Neural progenitor cell (in vitro differentiated cells): Measurements from ENCODE around the gene TWF2. TPM values are rescaled to one million over a fixed set of nuclear protein-coding genes. Genes with fewer than 3 reads are reported as not detected.

Experiments
- DNase-seq: peaks from one replicate; pipeline ENCODE4 v3.0.0-alpha.2; 2016; ENCODE audit warnings: low spot score
- H2AFZ ChIP-seq: fragments of 200-600 bp; sonication (generic); replicated peaks from 2 replicates; pipeline ENCODE4 v1.6.1; 2016; ENCODE audit warnings: antibody characterized with exemption
- H3F3A ChIP-seq: fragments of 200-600 bp; sonication (generic); 2 replicates; pipeline ENCODE4 v1.6.1; 2016; ENCODE audit warnings: antibody characterized with exemption, low read depth
- H3K27ac ChIP-seq: fragments of 200-600 bp; sonication (generic); 2 replicates; pipeline ENCODE4 v1.5.1; 2016; ENCODE audit warnings: mild to moderate bottlenecking
- H3K27me3 ChIP-seq: fragments of 200-600 bp; sonication (generic); 2 replicates; pipeline ENCODE4 v1.6.1; 2016; ENCODE audit warnings: mild to moderate bottlenecking, moderate library complexity
- H3K36me3 ChIP-seq: fragments of 200-600 bp; sonication (generic); 2 replicates; pipeline ENCODE4 v1.5.1; 2016
- H3K4me1 ChIP-seq: fragments of 200-600 bp; sonication (generic); 2 replicates; pipeline ENCODE4 v1.6.1; 2016; ENCODE audit warnings: mixed run types
- H3K4me2 ChIP-seq: fragments of 200-600 bp; sonication (generic); 2 replicates; pipeline ENCODE4 v1.6.1; 2016
- H3K4me3 ChIP-seq: fragments of 200-600 bp; sonication (generic); 2 replicates; pipeline ENCODE4 v1.5.1; 2016
- H3K79me2 ChIP-seq: fragments of 200-600 bp; sonication (generic); 2 replicates; pipeline ENCODE4 v1.6.1; 2016; ENCODE audit warnings: low read depth
- H3K9ac ChIP-seq: fragments of 200-600 bp; sonication (generic); 2 replicates; pipeline ENCODE4 v1.6.1; 2016
- H3K9me3 ChIP-seq: fragments of 200-600 bp; sonication (generic); 2 replicates; pipeline ENCODE4 v1.5.1; 2016; ENCODE audit warnings: low read depth
- H4K20me1 ChIP-seq: fragments of 200-600 bp; sonication (generic); 2 replicates; pipeline ENCODE4 v1.6.1; 2016; ENCODE audit warnings: low read depth
- H3K27ac Mint-ChIP-seq: 3 replicates; pipeline ENCODE4 v1.8.0; 2021; ENCODE audit warnings: mixed read lengths
- H3K27me3 Mint-ChIP-seq: 2 replicates; pipeline ENCODE4 v1.8.0; 2022; ENCODE audit warnings: low read depth, mild to moderate bottlenecking, inconsistent platforms, moderate library complexity, mixed read lengths; ENCODE audit not compliant: insufficient read depth
- H3K36me3 Mint-ChIP-seq: 3 replicates; pipeline ENCODE4 v1.8.0; 2021; ENCODE audit warnings: mixed read lengths
- H3K4me1 Mint-ChIP-seq: 3 replicates; pipeline ENCODE4 v1.8.0; 2021; ENCODE audit warnings: mixed read lengths
- H3K4me3 Mint-ChIP-seq: 3 replicates; pipeline ENCODE4 v1.8.0; 2021; ENCODE audit warnings: mild to moderate bottlenecking, moderate library complexity, mixed read lengths
- H3K9me3 Mint-ChIP-seq: 3 replicates; pipeline ENCODE4 v1.8.0; 2020; ENCODE audit warnings: mixed read lengths
- EZH2 ChIP-seq: fragments of 200-600 bp; sonication (generic); IDR thresholded peaks from 2 replicates; pipeline ENCODE4 v1.6.1; 2017; ENCODE audit warnings: antibody characterized with exemption, mild to moderate bottlenecking, moderate library complexity
- EZH2phosphoT487 ChIP-seq: fragments of 200-600 bp; sonication (generic); IDR thresholded peaks from 2 replicates; pipeline ENCODE4 v1.6.1; 2017; ENCODE audit warnings: antibody characterized with exemption
- total RNA-seq: library from RNA; depleted of rRNA; stranded (reverse); fragments of >200 nt; gene quantifications from 2 replicates; pipeline ENCODE4 v1.2.3, GENCODE V29; 2015; ENCODE audit warnings: low replicate concordance
- TF ChIP-seq, protein P1 (sequence below): fragments of 200-600 bp; sonication (generic); IDR thresholded peaks from 2 replicates; pipeline ENCODE4 v1.5.1; 2017; ENCODE audit warnings: antibody characterized with exemption, mild to moderate bottlenecking

TWF2 gene
- total RNA-seq, 1 donor from 2014 or later, result 21.9 TPM

DNA sequence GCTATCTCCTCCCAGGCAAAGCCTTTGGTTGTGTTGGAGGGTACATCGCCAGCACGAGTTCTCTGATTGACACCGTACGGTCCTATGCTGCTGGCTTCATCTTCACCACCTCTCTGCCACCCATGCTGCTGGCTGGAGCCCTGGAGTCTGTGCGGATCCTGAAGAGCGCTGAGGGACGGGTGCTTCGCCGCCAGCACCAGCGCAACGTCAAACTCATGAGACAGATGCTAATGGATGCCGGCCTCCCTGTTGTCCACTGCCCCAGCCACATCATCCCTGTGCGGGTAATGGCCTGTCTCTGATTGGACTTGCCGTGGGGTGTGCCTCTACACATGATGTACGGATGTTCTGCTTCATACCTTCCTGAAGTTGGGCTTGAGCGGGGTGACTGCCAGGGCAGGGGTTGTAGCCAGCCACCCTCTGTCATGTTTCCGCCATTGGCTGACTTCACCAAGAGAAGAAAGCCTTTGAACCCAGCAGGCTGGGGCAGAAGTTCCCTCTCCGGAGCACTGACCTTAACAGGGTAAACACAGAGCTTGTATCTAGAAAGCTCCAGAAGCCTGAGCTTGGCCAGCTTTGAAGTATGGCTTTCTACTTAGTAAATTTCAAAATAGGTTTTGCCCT lies 27.6 kb downstream of the TWF2 start:
- Mint-ChIP-seq H3K27me3 (peaks cover 3% of the 10 kb centered on the region), H3K27ac (no peak overlapping the region), H3K4me3 (peak overlapping the region; percentile 39), H3K4me1 (no peaks in the 10 kb centered on the region), H3K36me3 (peaks cover 49% of the 10 kb centered on the region), H3K9me3 (no peaks in the 10 kb centered on the region)
- H3K4me2 ChIP-seq, result no peak overlapping the region
- H2AFZ ChIP-seq, result no peak overlapping the region
- TF ChIP-seq EZH2, result no peak
- no peak for TF ChIP-seq EZH2phosphoT487
- TF ChIP-seq, protein P1, sequence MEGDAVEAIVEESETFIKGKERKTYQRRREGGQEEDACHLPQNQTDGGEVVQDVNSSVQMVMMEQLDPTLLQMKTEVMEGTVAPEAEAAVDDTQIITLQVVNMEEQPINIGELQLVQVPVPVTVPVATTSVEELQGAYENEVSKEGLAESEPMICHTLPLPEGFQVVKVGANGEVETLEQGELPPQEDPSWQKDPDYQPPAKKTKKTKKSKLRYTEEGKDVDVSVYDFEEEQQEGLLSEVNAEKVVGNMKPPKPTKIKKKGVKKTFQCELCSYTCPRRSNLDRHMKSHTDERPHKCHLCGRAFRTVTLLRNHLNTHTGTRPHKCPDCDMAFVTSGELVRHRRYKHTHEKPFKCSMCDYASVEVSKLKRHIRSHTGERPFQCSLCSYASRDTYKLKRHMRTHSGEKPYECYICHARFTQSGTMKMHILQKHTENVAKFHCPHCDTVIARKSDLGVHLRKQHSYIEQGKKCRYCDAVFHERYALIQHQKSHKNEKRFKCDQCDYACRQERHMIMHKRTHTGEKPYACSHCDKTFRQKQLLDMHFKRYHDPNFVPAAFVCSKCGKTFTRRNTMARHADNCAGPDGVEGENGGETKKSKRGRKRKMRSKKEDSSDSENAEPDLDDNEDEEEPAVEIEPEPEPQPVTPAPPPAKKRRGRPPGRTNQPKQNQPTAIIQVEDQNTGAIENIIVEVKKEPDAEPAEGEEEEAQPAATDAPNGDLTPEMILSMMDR, result no peak
- H3K4me3 ChIP-seq, result no peak overlapping the region
- no peaks in the 10 kb centered on the region for H3K4me1 ChIP-seq
- H3K9me3 ChIP-seq, result no peaks in the 10 kb centered on the region
- H3K27ac ChIP-seq, result no peak overlapping the region
- peaks cover 10% of the 10 kb centered on the region for H3K36me3 ChIP-seq
- no peak for DNase-seq
- H3K27me3 ChIP-seq, result no peaks in the 10 kb centered on the region
- H3F3A ChIP-seq, result no peaks in the 10 kb centered on the region
- no peaks in the 10 kb centered on the region for H4K20me1 ChIP-seq
- no peaks in the 10 kb centered on the region for H3K79me2 ChIP-seq
- no peak overlapping the region for H3K9ac ChIP-seq

DNA sequence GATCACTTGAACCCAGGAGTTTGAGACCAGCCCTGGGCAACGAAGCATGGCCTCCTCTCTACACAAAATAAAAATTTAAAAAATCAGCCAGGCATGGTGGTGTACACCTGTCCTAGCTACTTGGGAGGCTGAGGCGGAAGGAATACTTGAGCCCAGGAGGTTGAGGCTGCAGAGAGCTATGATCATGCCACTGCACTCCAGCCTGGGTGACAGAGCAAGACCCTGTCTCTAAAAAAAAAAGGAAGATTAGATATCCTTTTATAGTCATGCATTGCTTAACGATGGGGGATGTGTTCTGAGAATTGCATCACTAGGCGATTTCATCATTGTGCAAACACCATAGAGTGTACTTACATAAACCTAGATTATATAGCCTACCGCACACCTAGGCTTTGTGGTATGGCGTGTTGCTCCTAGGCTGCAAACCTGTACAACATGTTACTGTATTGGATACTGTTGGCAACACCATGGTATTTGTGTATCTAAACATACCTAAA lies 28.4 kb downstream of the TWF2 start:
- H3K27me3 Mint-ChIP-seq, result peaks cover 3% of the 10 kb centered on the region
- no peaks in the 10 kb centered on the region for H3K4me1 Mint-ChIP-seq
- Histone ChIP-seq H3K27ac (no peak overlapping the region), H3K36me3 (peaks cover 10% of the 10 kb centered on the region), H3K9ac (no peak overlapping the region), H3K27me3 (no peaks in the 10 kb centered on the region), H3K4me2 (no peak overlapping the region), H3F3A (no peaks in the 10 kb centered on the region), H3K4me1 (no peaks in the 10 kb centered on the region), H3K79me2 (no peaks in the 10 kb centered on the region), H2AFZ (no peak overlapping the region), H3K9me3 (no peaks in the 10 kb centered on the region), H4K20me1 (no peaks in the 10 kb centered on the region), H3K4me3 (no peak overlapping the region)
- DNase-seq, result no peak
- H3K9me3 Mint-ChIP-seq, result no peaks in the 10 kb centered on the region
- TF ChIP-seq EZH2phosphoT487 (no peak), EZH2 (no peak)
- TF ChIP-seq, protein P1, result no peak
- H3K36me3 Mint-ChIP-seq, result peaks cover 51% of the 10 kb centered on the region
- H3K4me3 Mint-ChIP-seq, result no peak overlapping the region
- H3K27ac Mint-ChIP-seq, result no peak overlapping the region

DNA sequence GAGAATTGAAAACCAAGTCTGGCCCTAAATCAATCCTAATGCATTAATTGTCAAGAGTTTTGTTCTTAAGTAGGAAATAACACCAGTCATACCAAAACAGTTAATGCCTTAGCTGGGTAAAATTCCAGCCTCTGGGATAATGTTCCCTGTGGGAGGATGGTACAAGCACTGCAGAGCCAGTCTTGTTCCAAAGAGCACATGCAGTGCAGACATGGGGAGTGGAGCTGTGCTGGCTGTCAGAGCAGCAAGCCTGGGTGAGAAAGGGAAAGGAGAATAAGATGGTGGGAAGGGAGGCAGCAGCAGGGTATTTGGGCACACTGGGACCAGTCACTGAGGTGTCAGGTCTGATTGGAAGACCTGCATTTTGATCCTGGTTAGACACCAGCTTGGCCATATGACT lies 28.9 kb downstream of the TWF2 start:
- no peak overlapping the region for H3K4me3 ChIP-seq
- DNase-seq, result no peak
- TF ChIP-seq, protein P1, result no peak
- TF ChIP-seq EZH2phosphoT487 (no peak), EZH2 (no peak)
- Mint-ChIP-seq H3K27ac (no peak overlapping the region), H3K9me3 (no peaks in the 10 kb centered on the region), H3K4me1 (no peaks in the 10 kb centered on the region), H3K36me3 (peaks cover 48% of the 10 kb centered on the region), H3K27me3 (peaks cover 3% of the 10 kb centered on the region), H3K4me3 (no peak overlapping the region)
- H3K79me2 ChIP-seq, result no peaks in the 10 kb centered on the region
- no peaks in the 10 kb centered on the region for H3K4me1 ChIP-seq
- H3K4me2 ChIP-seq, result no peak overlapping the region
- H2AFZ ChIP-seq, result no peak overlapping the region
- H3K9me3 ChIP-seq, result no peaks in the 10 kb centered on the region
- no peak overlapping the region for H3K9ac ChIP-seq
- peaks cover 14% of the 10 kb centered on the region for H3K36me3 ChIP-seq
- H4K20me1 ChIP-seq, result no peaks in the 10 kb centered on the region
- H3K27me3 ChIP-seq, result no peaks in the 10 kb centered on the region
- no peaks in the 10 kb centered on the region for H3F3A ChIP-seq
- H3K27ac ChIP-seq, result no peak overlapping the region
